K562 (cell line): ENCODE measurements around the gene JAK3. TPM values are rescaled to one million over a fixed set of nuclear protein-coding genes. Genes with fewer than 3 reads are reported as not detected.
A peak's percentile ranks its signal among the peaks of the same experiment; 100 is the strongest.

Source experiments
- BRF1 ChIP-seq: IDR thresholded peaks from 3 replicates; pipeline ENCODE4 v1.6.1; 2011; ENCODE audit warnings: borderline replicate concordance, mild to moderate bottlenecking; ENCODE audit not compliant: insufficient read length; ENCODE audit errors: extremely low read depth
- FIP1L1 ChIP-seq: fragments of 200-400 bp; formaldehyde crosslinking; IDR thresholded peaks from 2 replicates; pipeline ENCODE4 v1.6.1; 2018; ENCODE audit warnings: mild to moderate bottlenecking, low read depth, low read length; ENCODE audit not compliant: poor library complexity, severe bottlenecking
- HDAC2 ChIP-seq: fragments of 450-650 bp; IDR thresholded peaks from 2 replicates; pipeline ENCODE4 v1.6.1; 2016; ENCODE audit warnings: mild to moderate bottlenecking
- SAP30 ChIP-seq: fragments of 200-600 bp; sonication (generic); IDR thresholded peaks from 2 replicates; pipeline ENCODE4 v1.6.1; 2012; ENCODE audit warnings: borderline replicate concordance, low read depth, mild to moderate bottlenecking, moderate library complexity, low read length, control low read depth, inconsistent platforms; ENCODE audit not compliant: insufficient read depth, poor library complexity, severe bottlenecking
- STAG1 ChIP-seq: sonication (generic); formaldehyde crosslinking; IDR thresholded peaks from 2 replicates; pipeline ENCODE4 v1.5.0; 2020; ENCODE audit warnings: missing genetic modification reagents, borderline replicate concordance
- ZEB2 ChIP-seq: fragments of 450-650 bp; IDR thresholded peaks from 2 replicates; pipeline ENCODE4 v1.6.1; 2016
- ZNF431 ChIP-seq: sonication (generic); formaldehyde crosslinking; IDR thresholded peaks from 2 replicates; pipeline ENCODE4 v1.8.0; 2022; ENCODE audit warnings: mild to moderate bottlenecking, missing genetic modification reagents
- ZNF785 ChIP-seq: fragments of 250-450 bp; sonication (Bioruptor Pico); IDR thresholded peaks from 2 replicates; pipeline ENCODE4 v1.4.0; 2020; ENCODE audit warnings: mild to moderate bottlenecking
- polyA plus RNA-seq, 8 experiments: library from polyadenylated mRNA; depleted of rRNA in 4 of 8; stranded (reverse) in 5 of 8; unstranded in 3 of 8; fragments of >200 nt; fragmentation: Nextera tagmentation in 2 of 8; fragmentation: Illumina TruSeq in 1 of 8; extraction: Ambion mirVana in 2 of 8; extraction: Trizol in 1 of 8; gene quantifications; 2 replicates each; pipeline versions ENCODE4 v1.2.1 to v1.2.3, GENCODE V29; 2011 to 2014; ENCODE audit warnings: inconsistent platforms in 1 of 8, missing spikeins in 1 of 8
- total RNA-seq, 7 experiments: library from RNA; depleted of rRNA in 6 of 7; stranded (reverse); fragments of >200 nt in 6 of 7; fragmentation: Illumina TruSeq in 2 of 7; extraction: Trizol in 2 of 7; gene quantifications; 2 replicates each; pipeline versions ENCODE4 v1.2.1 to v1.2.3, GENCODE V29; 2011 to 2021; ENCODE audit warnings: low replicate concordance in 1 of 7
- TF ChIP-seq, protein P1 (sequence below): fragments of 450-650 bp; conservative IDR thresholded peaks from 2 replicates; pipeline ENCODE4 v1.6.1; 2016; ENCODE audit warnings: missing genetic modification characterization, low read depth, mild to moderate bottlenecking, missing compliant biosample characterization, moderate library complexity
- TF ChIP-seq, protein P2 (sequence below): sonication (generic); formaldehyde crosslinking; IDR thresholded peaks from 2 replicates; pipeline ENCODE4 v1.8.1; 2023; ENCODE audit warnings: missing genetic modification reagents, mild to moderate bottlenecking, borderline replicate concordance
- TF ChIP-seq, protein P3 (sequence below): fragments of 250-450 bp; sonication (Bioruptor Pico); IDR thresholded peaks from 2 replicates; pipeline ENCODE4 v1.8.0; 2021; ENCODE audit warnings: moderate library complexity, mild to moderate bottlenecking, inconsistent platforms
- TF ChIP-seq, protein P4 (sequence below): fragments of 450-650 bp; IDR thresholded peaks from 2 replicates; pipeline ENCODE4 v1.6.1; 2016; ENCODE audit warnings: borderline replicate concordance
- TF ChIP-seq, protein P5 (sequence below): sonication (generic); formaldehyde crosslinking; IDR thresholded peaks from 2 replicates; pipeline ENCODE4 v1.8.1; 2022; ENCODE audit warnings: missing genetic modification reagents

Gene JAK3
- total and polyA plus RNA-seq, 9 of the 15 experiments (the other 6 are each of a cell fraction or from before 2014, with no cell fraction given) = 0.01 to 0.18 (median 0.07) TPM; not detected in 1

DNA sequence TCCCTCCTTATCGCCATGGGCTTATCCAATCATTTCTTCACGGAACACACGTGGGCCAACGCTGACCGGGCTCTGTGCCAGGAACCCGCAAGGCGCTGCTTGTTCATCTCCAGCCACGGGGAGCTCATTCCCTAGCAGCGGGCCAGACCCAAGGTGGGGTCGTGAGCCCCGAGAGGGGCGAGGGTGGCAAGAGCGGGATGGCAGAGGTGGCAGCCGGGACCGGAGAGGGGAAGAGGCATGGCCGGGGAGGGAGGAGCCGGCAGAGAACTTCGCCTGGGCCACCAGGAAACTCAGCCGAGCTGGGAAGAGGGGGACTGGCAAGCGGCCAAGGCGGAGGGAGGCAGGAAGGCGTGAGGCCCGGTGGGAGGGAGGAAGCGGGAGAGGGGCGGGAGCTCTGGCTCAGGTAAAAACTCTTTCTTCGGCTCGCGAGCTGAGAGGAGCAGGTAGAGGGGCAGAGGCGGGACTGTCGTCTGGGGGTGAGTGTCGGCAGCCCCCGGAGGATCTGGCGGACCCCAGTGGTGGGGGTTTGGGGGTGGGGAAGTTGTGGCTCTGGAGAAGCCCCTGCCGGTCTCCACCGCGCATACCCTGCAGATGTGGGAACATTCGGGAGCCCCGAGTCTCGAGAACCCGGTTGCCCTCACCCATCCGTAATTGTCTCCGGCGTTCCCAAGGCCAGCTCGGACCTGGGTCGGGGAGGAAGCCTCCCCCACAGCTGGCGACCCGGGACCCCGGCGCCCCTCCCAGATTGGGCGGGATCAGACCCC, 52.9 kb downstream of the JAK3 start, which contains the start of gene B3GNT3 (continued):
- TF ChIP-seq, protein P1, sequence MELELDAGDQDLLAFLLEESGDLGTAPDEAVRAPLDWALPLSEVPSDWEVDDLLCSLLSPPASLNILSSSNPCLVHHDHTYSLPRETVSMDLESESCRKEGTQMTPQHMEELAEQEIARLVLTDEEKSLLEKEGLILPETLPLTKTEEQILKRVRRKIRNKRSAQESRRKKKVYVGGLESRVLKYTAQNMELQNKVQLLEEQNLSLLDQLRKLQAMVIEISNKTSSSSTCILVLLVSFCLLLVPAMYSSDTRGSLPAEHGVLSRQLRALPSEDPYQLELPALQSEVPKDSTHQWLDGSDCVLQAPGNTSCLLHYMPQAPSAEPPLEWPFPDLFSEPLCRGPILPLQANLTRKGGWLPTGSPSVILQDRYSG (tag) = no peak
- TF ChIP-seq STAG1 (CRISPR knock-in tag) (no peak), ZNF785 (no peak), ZNF431 (no peak), SAP30 (no peak), FIP1L1 (peak; percentile 28), HDAC2 (peak; percentile 89), BRF1 (no peak), ZEB2 (peak; percentile 33; the same call in 1 of the 2 replicates)
- TF ChIP-seq, protein P2, sequence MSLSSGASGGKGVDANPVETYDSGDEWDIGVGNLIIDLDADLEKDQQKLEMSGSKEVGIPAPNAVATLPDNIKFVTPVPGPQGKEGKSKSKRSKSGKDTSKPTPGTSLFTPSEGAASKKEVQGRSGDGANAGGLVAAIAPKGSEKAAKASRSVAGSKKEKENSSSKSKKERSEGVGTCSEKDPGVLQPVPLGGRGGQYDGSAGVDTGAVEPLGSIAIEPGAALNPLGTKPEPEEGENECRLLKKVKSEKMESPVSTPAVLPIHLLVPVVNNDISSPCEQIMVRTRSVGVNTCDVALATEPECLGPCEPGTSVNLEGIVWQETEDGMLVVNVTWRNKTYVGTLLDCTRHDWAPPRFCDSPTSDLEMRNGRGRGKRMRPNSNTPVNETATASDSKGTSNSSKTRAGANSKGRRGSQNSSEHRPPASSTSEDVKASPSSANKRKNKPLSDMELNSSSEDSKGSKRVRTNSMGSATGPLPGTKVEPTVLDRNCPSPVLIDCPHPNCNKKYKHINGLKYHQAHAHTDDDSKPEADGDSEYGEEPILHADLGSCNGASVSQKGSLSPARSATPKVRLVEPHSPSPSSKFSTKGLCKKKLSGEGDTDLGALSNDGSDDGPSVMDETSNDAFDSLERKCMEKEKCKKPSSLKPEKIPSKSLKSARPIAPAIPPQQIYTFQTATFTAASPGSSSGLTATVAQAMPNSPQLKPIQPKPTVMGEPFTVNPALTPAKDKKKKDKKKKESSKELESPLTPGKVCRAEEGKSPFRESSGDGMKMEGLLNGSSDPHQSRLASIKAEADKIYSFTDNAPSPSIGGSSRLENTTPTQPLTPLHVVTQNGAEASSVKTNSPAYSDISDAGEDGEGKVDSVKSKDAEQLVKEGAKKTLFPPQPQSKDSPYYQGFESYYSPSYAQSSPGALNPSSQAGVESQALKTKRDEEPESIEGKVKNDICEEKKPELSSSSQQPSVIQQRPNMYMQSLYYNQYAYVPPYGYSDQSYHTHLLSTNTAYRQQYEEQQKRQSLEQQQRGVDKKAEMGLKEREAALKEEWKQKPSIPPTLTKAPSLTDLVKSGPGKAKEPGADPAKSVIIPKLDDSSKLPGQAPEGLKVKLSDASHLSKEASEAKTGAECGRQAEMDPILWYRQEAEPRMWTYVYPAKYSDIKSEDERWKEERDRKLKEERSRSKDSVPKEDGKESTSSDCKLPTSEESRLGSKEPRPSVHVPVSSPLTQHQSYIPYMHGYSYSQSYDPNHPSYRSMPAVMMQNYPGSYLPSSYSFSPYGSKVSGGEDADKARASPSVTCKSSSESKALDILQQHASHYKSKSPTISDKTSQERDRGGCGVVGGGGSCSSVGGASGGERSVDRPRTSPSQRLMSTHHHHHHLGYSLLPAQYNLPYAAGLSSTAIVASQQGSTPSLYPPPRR (CRISPR knock-in tag) = 0 out of 2 replicates have a peak, but pooled peaks have one; percentile 29
- TF ChIP-seq, protein P3, sequence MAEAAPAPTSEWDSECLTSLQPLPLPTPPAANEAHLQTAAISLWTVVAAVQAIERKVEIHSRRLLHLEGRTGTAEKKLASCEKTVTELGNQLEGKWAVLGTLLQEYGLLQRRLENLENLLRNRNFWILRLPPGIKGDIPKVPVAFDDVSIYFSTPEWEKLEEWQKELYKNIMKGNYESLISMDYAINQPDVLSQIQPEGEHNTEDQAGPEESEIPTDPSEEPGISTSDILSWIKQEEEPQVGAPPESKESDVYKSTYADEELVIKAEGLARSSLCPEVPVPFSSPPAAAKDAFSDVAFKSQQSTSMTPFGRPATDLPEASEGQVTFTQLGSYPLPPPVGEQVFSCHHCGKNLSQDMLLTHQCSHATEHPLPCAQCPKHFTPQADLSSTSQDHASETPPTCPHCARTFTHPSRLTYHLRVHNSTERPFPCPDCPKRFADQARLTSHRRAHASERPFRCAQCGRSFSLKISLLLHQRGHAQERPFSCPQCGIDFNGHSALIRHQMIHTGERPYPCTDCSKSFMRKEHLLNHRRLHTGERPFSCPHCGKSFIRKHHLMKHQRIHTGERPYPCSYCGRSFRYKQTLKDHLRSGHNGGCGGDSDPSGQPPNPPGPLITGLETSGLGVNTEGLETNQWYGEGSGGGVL (CRISPR knock-in tag) = no peak
- TF ChIP-seq, protein P4, sequence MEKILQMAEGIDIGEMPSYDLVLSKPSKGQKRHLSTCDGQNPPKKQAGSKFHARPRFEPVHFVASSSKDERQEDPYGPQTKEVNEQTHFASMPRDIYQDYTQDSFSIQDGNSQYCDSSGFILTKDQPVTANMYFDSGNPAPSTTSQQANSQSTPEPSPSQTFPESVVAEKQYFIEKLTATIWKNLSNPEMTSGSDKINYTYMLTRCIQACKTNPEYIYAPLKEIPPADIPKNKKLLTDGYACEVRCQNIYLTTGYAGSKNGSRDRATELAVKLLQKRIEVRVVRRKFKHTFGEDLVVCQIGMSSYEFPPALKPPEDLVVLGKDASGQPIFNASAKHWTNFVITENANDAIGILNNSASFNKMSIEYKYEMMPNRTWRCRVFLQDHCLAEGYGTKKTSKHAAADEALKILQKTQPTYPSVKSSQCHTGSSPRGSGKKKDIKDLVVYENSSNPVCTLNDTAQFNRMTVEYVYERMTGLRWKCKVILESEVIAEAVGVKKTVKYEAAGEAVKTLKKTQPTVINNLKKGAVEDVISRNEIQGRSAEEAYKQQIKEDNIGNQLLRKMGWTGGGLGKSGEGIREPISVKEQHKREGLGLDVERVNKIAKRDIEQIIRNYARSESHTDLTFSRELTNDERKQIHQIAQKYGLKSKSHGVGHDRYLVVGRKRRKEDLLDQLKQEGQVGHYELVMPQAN = peak; percentile 69
- TF ChIP-seq, protein P5, sequence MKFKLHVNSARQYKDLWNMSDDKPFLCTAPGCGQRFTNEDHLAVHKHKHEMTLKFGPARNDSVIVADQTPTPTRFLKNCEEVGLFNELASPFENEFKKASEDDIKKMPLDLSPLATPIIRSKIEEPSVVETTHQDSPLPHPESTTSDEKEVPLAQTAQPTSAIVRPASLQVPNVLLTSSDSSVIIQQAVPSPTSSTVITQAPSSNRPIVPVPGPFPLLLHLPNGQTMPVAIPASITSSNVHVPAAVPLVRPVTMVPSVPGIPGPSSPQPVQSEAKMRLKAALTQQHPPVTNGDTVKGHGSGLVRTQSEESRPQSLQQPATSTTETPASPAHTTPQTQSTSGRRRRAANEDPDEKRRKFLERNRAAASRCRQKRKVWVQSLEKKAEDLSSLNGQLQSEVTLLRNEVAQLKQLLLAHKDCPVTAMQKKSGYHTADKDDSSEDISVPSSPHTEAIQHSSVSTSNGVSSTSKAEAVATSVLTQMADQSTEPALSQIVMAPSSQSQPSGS (CRISPR knock-in tag) = no peak
